Gastroesophageal sphincter (tissue), 4 donors: Measurements from ENCODE around the gene SMARCA2. TPM values are rescaled to one million over a fixed set of nuclear protein-coding genes. Genes with fewer than 3 reads are reported as not detected.

Experiments used
- ATAC-seq: fragments of 150-250 bp; one replicate; pipeline ENCODE4 v1.9.1; 2016; ENCODE audit warnings: mild to moderate bottlenecking, moderate library complexity
- H3K27ac ChIP-seq, 4 donors: fragments of 200-600 bp; sonication (generic) in 3 of 4; 1 replicate in 3 of 4; 2 replicates in 1 of 4; pipeline ENCODE4 v1.5.1; 2016 to 2019
- H3K27me3 ChIP-seq: fragments of 200-600 bp; sonication (generic); one replicate; pipeline ENCODE4 v1.5.1; 2019
- H3K36me3 ChIP-seq, 2 donors: fragments of 200-600 bp; sonication (generic); one replicate each; pipeline ENCODE4 v1.5.1; 2019; ENCODE audit warnings: control low read depth in 1 of 2
- H3K4me1 ChIP-seq, 3 donors: fragments of 200-600 bp; sonication (generic); 1 replicate in 2 of 3; 2 replicates in 1 of 3; pipeline ENCODE4 v1.5.1; 2016 to 2019; ENCODE audit warnings: control low read depth in 2 of 3
- H3K4me3 ChIP-seq, 2 donors: fragments of 200-600 bp; sonication (generic); one replicate each; pipeline ENCODE4 v1.5.1; 2019; ENCODE audit warnings: mild to moderate bottlenecking in 1 of 2, moderate library complexity in 1 of 2
- H3K9me3 ChIP-seq, 3 donors: fragments of 200-600 bp; sonication (generic); one replicate each; pipeline ENCODE4 v1.5.1; 2017 to 2019; ENCODE audit warnings: control low read depth in 2 of 3
- CTCF ChIP-seq, 4 experiments: fragments of 200-600 bp in 2 of 4; fragments of 450-650 bp in 2 of 4; sonication (generic) in 1 of 4; IDR thresholded peaks; one replicate each; pipeline ENCODE4 v1.5.1; 2017 to 2019; ENCODE audit warnings: antibody characterized with exemption in 4 of 4, mild to moderate bottlenecking in 2 of 4, moderate library complexity in 2 of 4
- EP300 ChIP-seq: sonication (generic); formaldehyde crosslinking; IDR thresholded peaks from one replicate; pipeline ENCODE4 v1.6.1; 2017; ENCODE audit warnings: antibody characterized with exemption, mild to moderate bottlenecking
- POLR2A ChIP-seq, 2 donors: fragments of 450-650 bp; IDR thresholded peaks; one replicate each; pipeline ENCODE4 v1.6.1; 2017; ENCODE audit warnings: antibody characterized with exemption in 2 of 2, mild to moderate bottlenecking in 2 of 2, moderate library complexity in 1 of 2
- POLR2AphosphoS5 ChIP-seq: sonication (generic); formaldehyde crosslinking; IDR thresholded peaks from one replicate; pipeline ENCODE4 v1.6.1; 2017; ENCODE audit warnings: antibody characterized with exemption
- WGBS, 2 donors: methylation state at CpG; one replicate each; pipeline ENCODE4 v1.1.5; 2018; ENCODE audit warnings: low coverage in 1 of 2; 5-methylcytosine and 5-hydroxymethylcytosine counted together
- total RNA-seq, 4 donors: library from RNA; depleted of rRNA; stranded (reverse); fragments of >200 nt; gene quantifications; one replicate each; pipeline ENCODE4 v1.1.0, GENCODE V29; 2016

SMARCA2 gene
- total RNA-seq, 4 donors from 2014 or later: 90.5 to 133 (median 98.5) TPM

DNA sequence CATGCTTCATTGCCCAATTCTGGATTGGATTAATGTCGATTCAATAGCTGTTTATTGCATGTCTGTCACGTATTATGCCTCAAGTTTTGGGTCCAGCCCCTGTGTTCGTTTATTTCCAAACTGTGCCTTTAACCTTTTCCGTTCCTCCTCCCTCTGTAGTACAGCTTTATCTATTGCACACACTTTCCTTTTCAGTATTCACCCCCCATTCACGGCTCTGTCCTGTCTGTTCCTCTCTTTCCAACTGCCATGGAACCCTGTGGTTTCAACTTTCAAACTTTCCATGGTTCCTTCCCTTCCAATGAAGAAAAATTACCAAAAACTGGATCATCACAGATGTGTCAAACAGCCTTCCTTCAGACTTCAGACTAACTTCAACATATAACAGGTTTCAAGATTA lies 17.1 kb downstream of the SMARCA2 start:
- 12 to 35% methylated on average over 5 of the region's 5 CpGs for WGBS, 2 donors
- no peak overlapping the region for H3K4me3 ChIP-seq
- peaks cover 0 to 50% (median 4%) of the 10 kb centered on the region in 3 donors for H3K4me1 ChIP-seq
- TF ChIP-seq CTCF (IDR thresholded peaks at IDR 0.05) (no peak), EP300 (no peak), POLR2AphosphoS5 (no peak), POLR2A (IDR thresholded peaks at IDR 0.05) (no peak)
- no peaks in the 10 kb centered on the region for H3K27me3 ChIP-seq
- no peak overlapping the region for H3K27ac ChIP-seq
- H3K36me3 ChIP-seq: peaks cover 0 to 27% of the 10 kb centered on the region in 2 donors
- no peaks in the 10 kb centered on the region for H3K9me3 ChIP-seq
- ATAC-seq: no peak

GRCh38 chr9:2036844-2037243 lies 21.7 kb downstream of the SMARCA2 start:
- Histone ChIP-seq H3K4me1 (peaks cover 0 to 26% (median 6%) of the 10 kb centered on the region in 3 donors), H3K27me3 (no peaks in the 10 kb centered on the region), H3K27ac (no peak overlapping the region), H3K4me3 (no peak overlapping the region), H3K36me3 (peaks cover 0 to 53% of the 10 kb centered on the region in 2 donors), H3K9me3 (no peaks in the 10 kb centered on the region)
- no peak for ATAC-seq
- TF ChIP-seq POLR2AphosphoS5 (no peak), POLR2A (IDR thresholded peaks at IDR 0.05) (no peak), CTCF (IDR thresholded peaks at IDR 0.05) (no peak), EP300 (no peak)
- 70 to 84% methylated on average over 4 of the region's 4 CpGs for WGBS, 2 donors

DNA sequence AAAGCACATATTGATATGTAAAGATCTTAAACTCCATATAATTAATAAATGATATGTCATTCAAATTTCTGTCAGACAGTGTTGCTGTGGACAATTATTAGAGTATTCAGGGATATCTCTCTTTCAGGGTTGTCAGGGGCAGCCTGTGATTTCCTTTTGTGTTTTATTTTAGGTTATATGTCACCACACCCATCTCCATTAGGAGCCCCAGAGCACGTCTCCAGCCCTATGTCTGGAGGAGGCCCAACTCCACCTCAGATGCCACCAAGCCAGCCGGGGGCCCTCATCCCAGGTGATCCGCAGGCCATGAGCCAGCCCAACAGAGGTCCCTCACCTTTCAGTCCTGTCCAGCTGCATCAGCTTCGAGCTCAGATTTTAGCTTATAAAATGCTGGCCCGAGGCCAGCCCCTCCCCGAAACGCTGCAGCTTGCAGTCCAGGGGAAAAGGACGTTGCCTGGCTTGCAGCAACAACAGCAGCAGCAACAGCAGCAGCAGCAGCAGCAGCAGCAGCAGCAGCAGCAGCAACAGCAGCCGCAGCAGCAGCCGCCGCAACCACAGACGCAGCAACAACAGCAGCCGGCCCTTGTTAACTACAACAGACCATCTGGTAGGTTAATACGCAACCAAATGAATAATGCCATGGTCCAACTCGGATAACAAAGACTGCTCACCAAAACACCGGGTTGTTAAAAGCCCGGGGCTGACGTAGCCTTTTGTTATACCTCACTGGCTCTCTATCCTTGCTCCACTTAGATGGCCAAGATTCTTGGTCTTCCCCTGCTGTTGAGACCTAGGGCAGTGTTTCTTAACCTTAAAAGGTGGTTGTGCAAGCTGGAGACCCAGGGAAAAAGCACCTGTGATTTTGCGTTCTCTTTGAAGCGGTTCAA lies 24.4 kb downstream of the SMARCA2 start:
- H3K36me3 ChIP-seq: peaks cover 0 to 44% of the 10 kb centered on the region in 2 donors
- H3K27ac ChIP-seq: peak overlapping the region in 1 of 4 donors; percentile 20
- no peaks in the 10 kb centered on the region for H3K27me3 ChIP-seq
- TF ChIP-seq POLR2A (IDR thresholded peaks at IDR 0.05): no peak
- no peak for TF ChIP-seq EP300
- no peak for TF ChIP-seq POLR2AphosphoS5
- no peak for TF ChIP-seq CTCF (IDR thresholded peaks at IDR 0.05)
- H3K9me3 ChIP-seq: no peaks in the 10 kb centered on the region
- peaks cover 0 to 32% (median 6%) of the 10 kb centered on the region in 3 donors for H3K4me1 ChIP-seq
- 48 to 51% methylated on average over 7 to 15 of the region's 20 CpGs for WGBS, 2 donors
- ATAC-seq: no peak
- H3K4me3 ChIP-seq: no peak overlapping the region

GRCh38 chr9:2040828-2041227 lies 25.7 kb downstream of the SMARCA2 start:
- TF ChIP-seq POLR2AphosphoS5 (no peak), POLR2A (IDR thresholded peaks at IDR 0.05) (no peak), CTCF (IDR thresholded peaks at IDR 0.05) (no peak), EP300 (no peak)
- H3K9me3 ChIP-seq: no peaks in the 10 kb centered on the region
- H3K27ac ChIP-seq: no peak overlapping the region
- H3K27me3 ChIP-seq: no peaks in the 10 kb centered on the region
- no peak for ATAC-seq
- WGBS, 2 donors: 87 to 95% methylated on average over 3 of the region's 3 CpGs
- peaks cover 0 to 32% (median 6%) of the 10 kb centered on the region in 3 donors for H3K4me1 ChIP-seq
- H3K4me3 ChIP-seq: no peak overlapping the region
- peaks cover 0 to 37% of the 10 kb centered on the region in 2 donors for H3K36me3 ChIP-seq

DNA sequence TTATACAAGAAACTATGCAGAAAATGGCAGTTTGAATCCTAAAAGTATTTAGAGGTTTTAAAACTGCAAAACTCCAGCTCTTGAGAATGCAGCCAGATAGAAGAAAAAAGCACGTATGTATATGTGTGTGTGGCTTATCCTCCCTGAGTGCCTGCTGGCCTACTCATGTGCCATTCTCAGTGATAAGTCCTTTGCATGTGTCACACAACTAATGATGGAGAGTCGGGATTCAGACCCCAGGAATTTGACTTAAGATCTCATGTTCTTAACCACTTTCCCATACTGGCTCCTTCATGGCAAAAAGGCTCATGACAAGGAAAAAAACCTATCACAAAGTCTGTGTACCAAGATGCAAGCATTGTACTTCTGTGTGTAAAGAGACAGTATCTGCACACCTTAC lies 26.6 kb downstream of the SMARCA2 start:
- Histone ChIP-seq H3K27ac (no peak overlapping the region), H3K4me3 (no peak overlapping the region), H3K36me3 (peaks cover 0 to 37% of the 10 kb centered on the region in 2 donors), H3K4me1 (peaks cover 0 to 32% (median 6%) of the 10 kb centered on the region in 3 donors), H3K27me3 (no peaks in the 10 kb centered on the region), H3K9me3 (no peaks in the 10 kb centered on the region)
- TF ChIP-seq EP300 (no peak), POLR2AphosphoS5 (no peak), POLR2A (IDR thresholded peaks at IDR 0.05) (no peak), CTCF (IDR thresholded peaks at IDR 0.05) (no peak)
- 87 to 89% methylated on average over 1 to 2 of the region's 2 CpGs for WGBS, 2 donors
- ATAC-seq: no peak
